CD14-positive monocyte (primary cell): ENCODE data around the gene CADM2. TPM values are rescaled to one million over a fixed set of nuclear protein-coding genes. Genes with fewer than 3 reads are reported as not detected.

Experiments
- DNase-seq, 3 donors: peaks; one replicate each; pipeline ENCODE4 v3.0.0-alpha.2; 2011 to 2022
- H2AFZ ChIP-seq: 2 replicates; pipeline ENCODE4 v1.6.0; 2012; ENCODE audit warnings: mild to moderate bottlenecking, low read depth, low read length, inconsistent platforms; ENCODE audit not compliant: insufficient read depth, poor library complexity, severe bottlenecking
- H3K27ac ChIP-seq, 2 donors: 1 replicate in 1 of 2; 2 replicates in 1 of 2; pipeline ENCODE4 v1.5.1; 2012 to 2013; ENCODE audit warnings: low read length in 2 of 2, control low read depth in 1 of 2, inconsistent platforms in 1 of 2, low read depth in 1 of 2, mild to moderate bottlenecking in 1 of 2
- H3K27me3 ChIP-seq, 2 donors: one replicate each; pipeline versions ENCODE4 v1.6.0 to v1.6.1; 2011 to 2013; ENCODE audit warnings: low read length in 2 of 2; ENCODE audit not compliant: control insufficient read depth in 2 of 2, insufficient read depth in 2 of 2
- H3K36me3 ChIP-seq, 2 donors: replicated peaks in 1 of 2; 1 replicate in 1 of 2; 2 replicates in 1 of 2; pipeline versions ENCODE4 v1.5.1 to v1.6.1; 2012 to 2013; ENCODE audit warnings: low read length in 2 of 2, control low read depth in 1 of 2, inconsistent platforms in 1 of 2, mild to moderate bottlenecking in 1 of 2; ENCODE audit not compliant: insufficient read depth in 2 of 2, control insufficient read depth in 1 of 2
- H3K4me1 ChIP-seq, 2 donors: 1 replicate in 1 of 2; 2 replicates in 1 of 2; pipeline versions ENCODE4 v1.5.1 to v1.6.1; 2012 to 2013; ENCODE audit warnings: low read length in 2 of 2, control low read depth in 1 of 2, inconsistent platforms in 1 of 2, mild to moderate bottlenecking in 1 of 2, moderate library complexity in 1 of 2; ENCODE audit not compliant: insufficient read depth in 2 of 2, control insufficient read depth in 1 of 2
- H3K4me2 ChIP-seq: replicated peaks from 2 replicates; pipeline ENCODE3; 2012; ENCODE audit warnings: low read length, moderate library complexity, mild to moderate bottlenecking; ENCODE audit not compliant: poor library complexity, severe bottlenecking; ENCODE audit errors: extremely low read depth
- H3K4me3 ChIP-seq, 3 experiments: fragments of 200-600 bp in 1 of 3; sonication (generic) in 1 of 3; replicated peaks in 1 of 3; 1 replicate in 2 of 3; 2 replicates in 1 of 3; pipeline ENCODE4 v1.5.1; 2011 to 2013; ENCODE audit warnings: low read length in 3 of 3, mild to moderate bottlenecking in 3 of 3, control low read depth in 2 of 3, low read depth in 2 of 3, inconsistent platforms in 1 of 3, moderate library complexity in 1 of 3
- H3K79me2 ChIP-seq: 2 replicates; pipeline ENCODE4 v1.6.0; 2012; ENCODE audit warnings: mild to moderate bottlenecking, control low read depth, inconsistent platforms, low read length, moderate library complexity; ENCODE audit not compliant: insufficient read depth
- H3K9ac ChIP-seq: 2 replicates; pipeline ENCODE4 v1.6.0; 2017; ENCODE audit warnings: low read length, mild to moderate bottlenecking; ENCODE audit not compliant: insufficient read depth, poor library complexity, severe bottlenecking
- H3K9me3 ChIP-seq, 2 donors: replicated peaks in 1 of 2; 1 replicate in 1 of 2; 2 replicates in 1 of 2; pipeline versions ENCODE4 v1.5.1 to v1.6.1; 2012 to 2013; ENCODE audit warnings: low read length in 2 of 2, control low read depth in 1 of 2; ENCODE audit not compliant: control insufficient read depth in 1 of 2, insufficient read depth in 1 of 2
- H4K20me1 ChIP-seq: 2 replicates; pipeline ENCODE4 v1.6.0; 2012; ENCODE audit warnings: mild to moderate bottlenecking, low read length, control low read depth, moderate library complexity; ENCODE audit not compliant: insufficient read depth
- H3K27ac Mint-ChIP-seq, 7 donors: one replicate each; pipeline ENCODE4 v1.8.0; 2020; ENCODE audit warnings: mild to moderate bottlenecking in 7 of 7, mixed read lengths in 7 of 7, moderate library complexity in 6 of 7, inconsistent platforms in 2 of 7
- H3K27me3 Mint-ChIP-seq, 3 donors: one replicate each; pipeline ENCODE4 v1.8.0; 2021 to 2022; ENCODE audit warnings: low read depth in 3 of 3, mild to moderate bottlenecking in 3 of 3, mixed read lengths in 3 of 3, moderate library complexity in 3 of 3, inconsistent platforms in 1 of 3
- H3K36me3 Mint-ChIP-seq, 2 donors: one replicate each; pipeline ENCODE4 v1.8.0; 2020; ENCODE audit warnings: mixed read lengths in 2 of 2, inconsistent platforms in 1 of 2, mild to moderate bottlenecking in 1 of 2
- H3K4me1 Mint-ChIP-seq: one replicate; pipeline ENCODE4 v1.8.0; 2020; ENCODE audit warnings: mild to moderate bottlenecking, mixed read lengths
- H3K4me3 Mint-ChIP-seq, 2 donors: one replicate each; pipeline ENCODE4 v1.8.0; 2020; ENCODE audit warnings: mild to moderate bottlenecking in 2 of 2, mixed read lengths in 2 of 2, moderate library complexity in 1 of 2
- H3K9me3 Mint-ChIP-seq, 7 donors: one replicate each; pipeline ENCODE4 v1.8.0; 2020 to 2022; ENCODE audit warnings: mixed read lengths in 7 of 7, mild to moderate bottlenecking in 6 of 7, moderate library complexity in 6 of 7, inconsistent platforms in 2 of 7
- WGBS: methylation state at CpG from one replicate; pipeline ENCODE4 v1.1.5; 2013; ENCODE audit warnings: missing lambda C conversion rate; ENCODE audit not compliant: insufficient coverage; 5-methylcytosine and 5-hydroxymethylcytosine counted together
- intact Hi-C, 2 donors: fragments of 100-400 bp; cut with micrococcal nuclease; formaldehyde crosslinking; loops; one replicate each; pipeline versions ENCODE4 v1.15.0 to v1.15.1; 2023
- polyA plus RNA-seq, 3 donors: library from polyadenylated mRNA; depleted of rRNA in 1 of 3; unstranded in 2 of 3; stranded (reverse) in 1 of 3; fragments of 300-500 nt in 2 of 3; fragments of >200 nt in 1 of 3; fragmentation: Illumina TruSeq in 2 of 3; gene quantifications; 1 replicate in 2 of 3; 2 replicates in 1 of 3; pipeline ENCODE4 v1.2.3, GENCODE V29; 2012 to 2021
- small RNA-seq: library from RNA; depleted of rRNA; stranded (forward); fragments of <200 nt; gene quantifications from one replicate; pipeline ENCODE3, GENCODE V24; 2012; ENCODE audit warnings: low read depth; ENCODE audit not compliant: insufficient read length
- TF ChIP-seq, protein P1 (sequence below): fragments of 200-600 bp; IDR thresholded peaks from one replicate; pipeline ENCODE4 v1.8.0; 2022; ENCODE audit warnings: antibody characterized with exemption, mild to moderate bottlenecking

The CADM2 gene
- polyA plus RNA-seq, 3 donors = not detected

DNA sequence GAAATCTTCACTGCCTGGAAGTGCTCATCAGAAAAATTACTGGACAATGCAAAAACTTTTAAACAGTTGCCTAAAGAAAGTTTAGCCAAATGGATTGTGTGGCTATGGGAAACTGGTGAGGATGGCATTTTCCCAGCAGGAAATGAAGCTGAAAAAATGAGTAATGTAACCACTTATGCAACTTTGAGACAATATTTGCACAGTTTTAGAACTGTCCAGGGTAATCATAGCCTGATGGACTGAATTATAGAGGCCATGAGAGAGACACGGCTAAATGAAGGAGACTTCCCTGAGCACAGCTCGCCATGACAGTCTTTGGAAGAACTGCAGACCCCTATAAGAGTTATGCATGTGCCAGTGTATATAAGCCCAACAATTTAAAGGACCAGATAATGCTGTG lies 1150.6 kb downstream of the CADM2 start:
- Mint-ChIP-seq H3K36me3 (no peaks in the 10 kb centered on the region), H3K4me1 (no peaks in the 10 kb centered on the region), H3K27me3 (peaks cover 0 to 2% (median 0%) of the 10 kb centered on the region in 3 donors), H3K9me3 (peaks cover 4 to 24% (median 11%) of the 10 kb centered on the region in 7 donors), H3K4me3 (no peak overlapping the region), H3K27ac (no peak overlapping the region)
- WGBS = no CpG with 5 or more reads among the region's 2 CpGs
- Histone ChIP-seq H2AFZ (no peak overlapping the region), H3K4me2 (no peak overlapping the region), H3K9me3 (peaks cover 11% of the 10 kb centered on the region in 2 donors), H4K20me1 (no peaks in the 10 kb centered on the region), H3K79me2 (no peaks in the 10 kb centered on the region), H3K9ac (no peak overlapping the region), H3K27ac (no peak overlapping the region), H3K4me3 (no peak overlapping the region), H3K27me3 (no peaks in the 10 kb centered on the region), H3K4me1 (no peaks in the 10 kb centered on the region), H3K36me3 (no peaks in the 10 kb centered on the region)
- intact Hi-C loops = no loop called here
- DNase-seq = no peak
- TF ChIP-seq, protein P1, sequence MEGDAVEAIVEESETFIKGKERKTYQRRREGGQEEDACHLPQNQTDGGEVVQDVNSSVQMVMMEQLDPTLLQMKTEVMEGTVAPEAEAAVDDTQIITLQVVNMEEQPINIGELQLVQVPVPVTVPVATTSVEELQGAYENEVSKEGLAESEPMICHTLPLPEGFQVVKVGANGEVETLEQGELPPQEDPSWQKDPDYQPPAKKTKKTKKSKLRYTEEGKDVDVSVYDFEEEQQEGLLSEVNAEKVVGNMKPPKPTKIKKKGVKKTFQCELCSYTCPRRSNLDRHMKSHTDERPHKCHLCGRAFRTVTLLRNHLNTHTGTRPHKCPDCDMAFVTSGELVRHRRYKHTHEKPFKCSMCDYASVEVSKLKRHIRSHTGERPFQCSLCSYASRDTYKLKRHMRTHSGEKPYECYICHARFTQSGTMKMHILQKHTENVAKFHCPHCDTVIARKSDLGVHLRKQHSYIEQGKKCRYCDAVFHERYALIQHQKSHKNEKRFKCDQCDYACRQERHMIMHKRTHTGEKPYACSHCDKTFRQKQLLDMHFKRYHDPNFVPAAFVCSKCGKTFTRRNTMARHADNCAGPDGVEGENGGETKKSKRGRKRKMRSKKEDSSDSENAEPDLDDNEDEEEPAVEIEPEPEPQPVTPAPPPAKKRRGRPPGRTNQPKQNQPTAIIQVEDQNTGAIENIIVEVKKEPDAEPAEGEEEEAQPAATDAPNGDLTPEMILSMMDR = no peak

Small RNA genes lying within 50 kb of the gene (small RNA-seq; reads per million reads assigned to genes)
- not detected for gene MIR5688
